Measurements from ENCODE around the gene STRAP. TPM values are rescaled to one million over a fixed set of nuclear protein-coding genes. Genes with fewer than 3 reads are reported as not detected.

STRAP gene, protein sequence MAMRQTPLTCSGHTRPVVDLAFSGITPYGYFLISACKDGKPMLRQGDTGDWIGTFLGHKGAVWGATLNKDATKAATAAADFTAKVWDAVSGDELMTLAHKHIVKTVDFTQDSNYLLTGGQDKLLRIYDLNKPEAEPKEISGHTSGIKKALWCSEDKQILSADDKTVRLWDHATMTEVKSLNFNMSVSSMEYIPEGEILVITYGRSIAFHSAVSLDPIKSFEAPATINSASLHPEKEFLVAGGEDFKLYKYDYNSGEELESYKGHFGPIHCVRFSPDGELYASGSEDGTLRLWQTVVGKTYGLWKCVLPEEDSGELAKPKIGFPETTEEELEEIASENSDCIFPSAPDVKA
- total RNA-seq = 10 to 100 TPM; 41.9 to 60.0 (median 56.0) TPM
- 10 to 100 TPM; 55.9 to 68.8 (median 65.1) TPM for polyA plus RNA-seq
- long read RNA-seq, donor 1, transcript STRAP-202 (10 exons, 1,866 nt) = major isoform, 37 of 37 reads
- long read RNA-seq, donor 1, partial matches to known transcripts = 0 of 37 reads
- long read RNA-seq, donor 1, other reads (novel, unspliced or antisense) = 0 of 37 reads
- long read RNA-seq, donor 2, transcript STRAP-202 (10 exons, 1,866 nt) = major isoform, 25 of 30 reads
- long read RNA-seq, donor 2, partial matches to known transcripts = 0 of 30 reads
- long read RNA-seq, donor 2, other reads (novel, unspliced or antisense) = 0 of 30 reads

DNA sequence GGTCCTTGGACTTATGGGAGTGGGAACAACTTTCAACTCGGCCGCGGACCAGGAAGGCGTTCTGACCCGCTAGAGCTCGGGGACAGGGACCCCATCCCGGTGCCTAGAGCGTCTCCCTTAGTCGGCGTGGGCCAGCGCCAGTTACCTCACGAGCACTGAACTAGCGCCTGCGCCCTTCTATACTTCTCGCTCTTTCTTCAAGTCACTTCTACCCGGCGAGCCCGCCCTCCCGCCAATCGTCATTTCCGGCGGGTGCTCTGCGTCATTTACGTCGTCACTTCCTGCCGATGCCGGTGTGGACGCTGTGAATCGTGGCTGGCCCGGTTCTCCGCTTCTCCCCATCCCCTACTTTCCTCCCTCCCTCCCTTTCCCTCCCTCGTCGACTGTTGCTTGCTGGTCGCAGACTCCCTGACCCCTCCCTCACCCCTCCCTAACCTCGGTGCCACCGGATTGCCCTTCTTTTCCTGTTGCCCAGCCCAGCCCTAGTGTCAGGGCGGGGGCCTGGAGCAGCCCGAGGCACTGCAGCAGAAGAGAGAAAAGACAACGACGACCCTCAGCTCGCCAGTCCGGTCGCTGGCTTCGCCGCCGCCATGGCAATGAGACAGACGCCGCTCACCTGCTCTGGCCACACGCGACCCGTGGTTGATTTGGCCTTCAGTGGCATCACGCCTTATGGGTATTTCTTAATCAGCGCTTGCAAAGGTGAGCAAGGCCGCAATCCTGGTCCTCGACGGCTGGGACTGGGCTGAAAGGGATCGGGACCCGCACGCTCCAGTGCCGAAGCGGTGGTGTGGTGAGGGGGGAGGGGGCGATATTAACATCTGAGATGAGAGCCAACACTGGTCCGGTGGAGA lies at the start of gene STRAP:
Gene STRAP, plus strand, starts transcription at position 270 of the 854 bp plus-strand sequence. Its CDS starts 321 bp downstream, at position 591.
- WGBS, 5 donors = 0% methylated on average over 61 to 63 of the region's 63 CpGs
- H3K4me1 ChIP-seq = peaks cover 17 to 57% (median 41%) of the 10 kb centered on the region in 6 donors

GRCh38 chr12:15834575-15834974 lies 47.6 kb upstream of the STRAP start:
- Histone ChIP-seq H3K36me3 (no peaks in the 10 kb centered on the region), H3K4me3 (no peak overlapping the region), H3K4me1 (no peaks in the 10 kb centered on the region), H3K27me3 (replicated peaks in 1 of 7) (no peaks in the 10 kb centered on the region), H3K9me3 (no peaks in the 10 kb centered on the region), H3K27ac (no peak overlapping the region)
- 72 to 80% (median 74%) methylated on average over 4 of the region's 4 CpGs for WGBS, 5 donors
- DNase-seq = no peak
- TF ChIP-seq, protein P1, sequence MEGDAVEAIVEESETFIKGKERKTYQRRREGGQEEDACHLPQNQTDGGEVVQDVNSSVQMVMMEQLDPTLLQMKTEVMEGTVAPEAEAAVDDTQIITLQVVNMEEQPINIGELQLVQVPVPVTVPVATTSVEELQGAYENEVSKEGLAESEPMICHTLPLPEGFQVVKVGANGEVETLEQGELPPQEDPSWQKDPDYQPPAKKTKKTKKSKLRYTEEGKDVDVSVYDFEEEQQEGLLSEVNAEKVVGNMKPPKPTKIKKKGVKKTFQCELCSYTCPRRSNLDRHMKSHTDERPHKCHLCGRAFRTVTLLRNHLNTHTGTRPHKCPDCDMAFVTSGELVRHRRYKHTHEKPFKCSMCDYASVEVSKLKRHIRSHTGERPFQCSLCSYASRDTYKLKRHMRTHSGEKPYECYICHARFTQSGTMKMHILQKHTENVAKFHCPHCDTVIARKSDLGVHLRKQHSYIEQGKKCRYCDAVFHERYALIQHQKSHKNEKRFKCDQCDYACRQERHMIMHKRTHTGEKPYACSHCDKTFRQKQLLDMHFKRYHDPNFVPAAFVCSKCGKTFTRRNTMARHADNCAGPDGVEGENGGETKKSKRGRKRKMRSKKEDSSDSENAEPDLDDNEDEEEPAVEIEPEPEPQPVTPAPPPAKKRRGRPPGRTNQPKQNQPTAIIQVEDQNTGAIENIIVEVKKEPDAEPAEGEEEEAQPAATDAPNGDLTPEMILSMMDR (IDR thresholded peaks at IDR 0.05 in 8 of 11, conservative IDR thresholded peaks at IDR 0.05 in 3 of 11) = no peak
- no peak for TF ChIP-seq POLR2AphosphoS5 (IDR thresholded peaks at IDR 0.05)
- no peak for TF ChIP-seq POLR2A (IDR thresholded peaks at IDR 0.05)
- intact Hi-C loops (cut with DNase I; ENCODE audit: low total_unique reads) = no loop called here

More for the DNA sequence above, at the start of gene STRAP:
- H3K27ac ChIP-seq = peak within 1 kb of the TSS; percentile 94 to 99 (median 97)
- intact Hi-C loops (cut with DNase I; ENCODE audit: low total_unique reads) = no loop called here
- no peaks in the 10 kb centered on the region for H3K9me3 ChIP-seq
- H3K27me3 ChIP-seq (replicated peaks in 1 of 7) = no peaks in the 10 kb centered on the region
- peak within 1 kb of the TSS; percentile 63 to 86 (median 72) for H3K4me3 ChIP-seq
- H3K36me3 ChIP-seq = peaks cover 0 to 33% (median 4%) of the 10 kb centered on the region in 6 donors
- TF ChIP-seq POLR2AphosphoS5 (IDR thresholded peaks at IDR 0.05) = peak; percentile 99 to 100 (median 99)
- peak; percentile 83 to 98 (median 91) for TF ChIP-seq POLR2A (IDR thresholded peaks at IDR 0.05)
- TF ChIP-seq, protein P1 (IDR thresholded peaks at IDR 0.05 in 8 of 11, conservative IDR thresholded peaks at IDR 0.05 in 3 of 11) = no peak
- DNase-seq = peak; percentile 99

- H3K4me1 ChIP-seq = no peaks in the 10 kb centered on the region
- DNase-seq = no peak
- TF ChIP-seq, protein P1 (IDR thresholded peaks at IDR 0.05 in 8 of 11, conservative IDR thresholded peaks at IDR 0.05 in 3 of 11) = no peak
- TF ChIP-seq POLR2A (IDR thresholded peaks at IDR 0.05) (no peak), POLR2AphosphoS5 (IDR thresholded peaks at IDR 0.05) (no peak)
- 72 to 87% (median 79%) methylated on average over 5 of the region's 5 CpGs for WGBS, 5 donors
- no peaks in the 10 kb centered on the region for H3K27me3 ChIP-seq (replicated peaks in 1 of 7)
- no peak overlapping the region for H3K4me3 ChIP-seq
- no peaks in the 10 kb centered on the region for H3K36me3 ChIP-seq
- intact Hi-C loops (cut with DNase I; ENCODE audit: low total_unique reads) = no loop called here
- no peaks in the 10 kb centered on the region for H3K9me3 ChIP-seq
- H3K27ac ChIP-seq = no peak overlapping the region
Observed at GRCh38 chr12:15837141-15837790, 44.9 kb upstream of the STRAP start.

All from spleen (tissue), 13 donors.